ENCODE data around the gene SNX15. TPM values are rescaled to one million over a fixed set of nuclear protein-coding genes. Genes with fewer than 3 reads are reported as not detected.

SNX15 gene
- total and polyA plus RNA-seq, 2 donors (not counting 3 experiments of a cell fraction or from before 2014, with no cell fraction given), result 15.5 to 21.8 TPM

GRCh38 chr11:65017937-65018336, 9.3 kb upstream of the SNX15 start:
- no peak overlapping the region for H3K9ac ChIP-seq (replicated peaks; ENCODE audit: extremely low read depth, insufficient read depth, low read length)
- intact Hi-C loops (cut with micrococcal nuclease), result no loop called here

More at GRCh38 chr11:65017937-65018336, 9.3 kb upstream of the SNX15 start:
- DNase-seq (ENCODE audit: low read depth, low spot score), result no peak
- peaks cover 4% of the 10 kb centered on the region for H3K4me1 ChIP-seq (ENCODE audit: control insufficient read depth, extremely low read depth, insufficient read depth, low read length)
- H3K9me1 ChIP-seq (replicated peaks; ENCODE audit: control insufficient read depth, extremely low read depth, insufficient read depth, low read length), result no peaks in the 10 kb centered on the region
- no peaks in the 10 kb centered on the region for H3K9me3 ChIP-seq (replicated peaks; ENCODE audit: control insufficient read depth, insufficient read depth, low read length)
- ChIA-PET POLR2A (no interaction called here), CTCF (interaction anchor here (1.2 kb wide), 1 partner anchor 15 kb away, joined by 3 read pairs; no protein-coding TSS in a partner anchor)
- H3K79me2 ChIP-seq (ENCODE audit: control insufficient read depth, insufficient read depth, low read length), result peaks cover 2% of the 10 kb centered on the region
- peaks cover 0 to 4% of the 10 kb centered on the region in 2 experiments for H3K36me3 ChIP-seq (ENCODE audit: control insufficient read depth in 2 of 2, extremely low read depth in 1 of 2, insufficient read depth in 2 of 2, low read length in 2 of 2)
- no peaks in the 10 kb centered on the region for H4K20me1 ChIP-seq (replicated peaks; ENCODE audit: control insufficient read depth, extremely low read depth, insufficient read depth, low read length)
- FAIRE-seq, result no peak
- BruUV-seq (replicated peaks), result no TSS peak
- no peak overlapping the region for H3K27ac ChIP-seq (ENCODE audit: insufficient read depth, low read depth, low read length)
- H3K4me3 ChIP-seq (replicated peaks in 1 of 3; ENCODE audit: insufficient read depth in 1 of 3, low read depth in 1 of 3, low read length in 3 of 3), result no peak overlapping the region
- TF ChIP-seq JUN (IDR thresholded peaks at IDR 0.05; ENCODE audit: borderline replicate concordance, insufficient read depth, insufficient read length, low read depth), result no peak
- TF ChIP-seq POLR2AphosphoS5 (IDR thresholded peaks at IDR 0.05; ENCODE audit: insufficient read depth, low read depth, low read length), result no peak
- TF ChIP-seq MYC (IDR thresholded peaks at IDR 0.05; ENCODE audit: low read depth, low read length), result no peak
- no peak for TF ChIP-seq POLR2A (IDR thresholded peaks at IDR 0.05; ENCODE audit: low read depth, low read length)
- no peak for TF ChIP-seq FOS (IDR thresholded peaks at IDR 0.05; ENCODE audit: borderline replicate concordance, insufficient read depth, low read length)
- TF ChIP-seq CTCF (IDR thresholded peaks at IDR 0.05; ENCODE audit: extremely low read depth in 1 of 2, insufficient read depth in 1 of 2, low read depth in 1 of 2, low read length in 2 of 2), result no peak
- no peak for TF ChIP-seq MAX (IDR thresholded peaks at IDR 0.05; ENCODE audit: insufficient read depth, insufficient read length)
- TF ChIP-seq GATA2 (IDR thresholded peaks at IDR 0.05; ENCODE audit: insufficient read depth, insufficient read length, low read depth, low read length), result no peak
- TF ChIP-seq EZH2 (IDR thresholded peaks at IDR 0.05; ENCODE audit: borderline replicate concordance, low read depth, low read length, severe bottlenecking), result no peak
- no peak overlapping the region for H2AFZ ChIP-seq (ENCODE audit: low read depth, low read length)
- dilution Hi-C loops (cut with MboI; ENCODE audit: extremely low pct_ligation_motif_present, low sequenced_read_pairs), result no loop called here
- H3K4me2 ChIP-seq (ENCODE audit: insufficient read depth, low read length), result no peak overlapping the region
- H3K27me3 ChIP-seq (ENCODE audit: control insufficient read depth in 2 of 2, insufficient read depth in 2 of 2, low read length in 2 of 2), result no peaks in the 10 kb centered on the region
